ENCODE measurements around the gene GUCY1A1. TPM values are rescaled to one million over a fixed set of nuclear protein-coding genes. Genes with fewer than 3 reads are reported as not detected.

GUCY1A1 gene
- total RNA-seq, 1 experiment from 2014 or later, result not detected

DNA sequence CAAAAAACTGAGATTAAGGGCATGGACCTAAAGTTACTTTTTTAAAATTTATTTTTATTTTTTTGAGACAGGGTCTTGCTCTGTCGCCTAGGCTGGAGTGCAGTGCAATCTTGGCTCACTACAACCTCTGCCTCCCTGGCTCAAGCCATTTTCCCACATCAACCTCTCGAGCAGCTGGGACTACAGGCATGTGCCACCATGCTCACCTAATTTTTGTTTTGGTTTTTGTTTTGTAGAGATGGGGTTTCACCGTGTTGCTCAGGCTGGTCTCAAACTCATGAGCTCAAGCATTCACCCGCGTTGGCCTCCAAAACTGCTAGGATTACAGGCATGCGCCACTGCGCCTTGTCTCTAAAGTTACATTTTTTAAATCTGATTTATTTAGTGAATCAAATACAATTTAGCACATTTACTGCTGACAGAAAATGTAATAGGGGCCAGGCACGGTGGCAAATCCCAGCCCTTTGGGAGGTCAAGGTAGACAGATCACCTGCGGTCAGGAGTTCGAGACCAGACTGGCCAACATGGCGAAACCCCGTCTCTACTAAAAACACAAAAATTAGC, 38.3 kb downstream of the GUCY1A1 start (continued):
- TF ChIP-seq ELF1 (IDR thresholded peaks at IDR 0.05; ENCODE audit: borderline replicate concordance, low read depth), result no peak

DNA sequence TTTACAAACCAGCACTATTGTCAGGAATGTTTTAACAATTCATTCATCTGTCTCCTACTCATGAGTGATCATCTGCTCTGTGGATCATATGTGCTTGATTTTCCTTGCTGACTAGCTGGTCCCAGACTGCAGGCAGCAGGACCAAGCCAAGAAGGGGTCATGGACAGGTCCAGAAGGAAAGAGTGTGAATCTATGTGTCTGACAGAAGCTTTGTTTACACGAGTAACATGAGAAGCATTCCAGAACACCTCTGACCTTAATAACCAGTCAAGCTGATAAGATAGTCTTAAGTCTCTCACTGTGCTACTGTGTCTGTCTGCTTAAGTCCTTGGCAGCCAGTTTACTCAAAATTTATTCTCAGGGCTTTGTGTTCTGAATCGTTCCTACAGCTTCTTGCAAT, 39.0 kb downstream of the GUCY1A1 start:
- Histone ChIP-seq H3K79me2 (ENCODE audit: insufficient read depth, low read length) (no peaks in the 10 kb centered on the region), H3K4me1 (ENCODE audit: control insufficient read depth in 1 of 2, insufficient read depth in 2 of 2, low read length in 2 of 2) (peaks cover 6% of the 10 kb centered on the region in 2 experiments; a peak in 2 of 4 replicates), H3K9me3 (ENCODE audit: control insufficient read depth in 1 of 2, insufficient read depth in 1 of 2, low read depth in 1 of 2, low read length in 2 of 2) (no peaks in the 10 kb centered on the region), H3K36me3 (ENCODE audit: control insufficient read depth in 1 of 2, insufficient read depth in 2 of 2, low read length in 2 of 2) (no peaks in the 10 kb centered on the region), H3K9me2 (ENCODE audit: insufficient read depth) (no peaks in the 10 kb centered on the region), H3K27me3 (ENCODE audit: insufficient read depth, low read length) (no peaks in the 10 kb centered on the region), H3K27ac (ENCODE audit: low read depth, low read length) (no peak overlapping the region), H3K4me3 (replicated peaks in 1 of 2; ENCODE audit: low read depth in 1 of 2, low read length in 2 of 2) (no peak overlapping the region), H3K4me2 (ENCODE audit: low read length) (peak overlapping the region; percentile 24; the same call in 1 of the 2 replicates), H4K20me1 (ENCODE audit: insufficient read depth) (no peaks in the 10 kb centered on the region), H3K9ac (ENCODE audit: low read length) (no peak overlapping the region), H2AFZ (ENCODE audit: low read depth, low read length, poor library complexity, severe bottlenecking) (no peak overlapping the region)
- ChIA-PET RAD21 (ENCODE audit: low non-redundant PET in 1 of 2, low total read pairs in 2 of 2, uncharacterized antibody in 2 of 2, unreplicated experiment in 2 of 2) (no interaction called here), CTCF (no interaction called here), POLR2A (no interaction called here)
- TF ChIP-seq YY1 (IDR thresholded peaks at IDR 0.05; ENCODE audit: extremely low read depth, insufficient replicate concordance, low read depth, low read length) (no peak), POLR2AphosphoS5 (IDR thresholded peaks at IDR 0.05; ENCODE audit: low read depth, low read length) (no peak), SIN3A (IDR thresholded peaks at IDR 0.05; ENCODE audit: low read depth) (no peak), RAD21 (IDR thresholded peaks at IDR 0.05; ENCODE audit: low read depth) (no peak), SRF (IDR thresholded peaks at IDR 0.05; ENCODE audit: low read depth) (no peak), ELF1 (IDR thresholded peaks at IDR 0.05; ENCODE audit: borderline replicate concordance, low read depth) (no peak), EZH2 (IDR thresholded peaks at IDR 0.05) (no peak), ZBTB33 (IDR thresholded peaks at IDR 0.05; ENCODE audit: extremely low read depth, insufficient replicate concordance, low read length) (no peak), ZNF274 (IDR thresholded peaks at IDR 0.05; ENCODE audit: low read depth, low read length) (no peak), MAX (IDR thresholded peaks at IDR 0.05) (no peak), REST (IDR thresholded peaks at IDR 0.05; ENCODE audit: low read depth) (no peak), CBX3 (IDR thresholded peaks at IDR 0.05; ENCODE audit: low read depth) (no peak), FOSL1 (IDR thresholded peaks at IDR 0.05; ENCODE audit: low read depth) (no peak), CEBPB (IDR thresholded peaks at IDR 0.05; ENCODE audit: low read depth) (no peak), POLR2A (IDR thresholded peaks at IDR 0.05; ENCODE audit: borderline replicate concordance, extremely low read depth, insufficient read depth, insufficient read length) (no peak)
- ATAC-seq, result peak; percentile 55
- no peak for DNase-seq (ENCODE audit: low read depth, low spot score)
- no TSS peak for BruUV-seq (replicated peaks)
- intact Hi-C loops (cut with micrococcal nuclease), result no loop called here

Data from HCT116 (cell line).